WTC11 (cell line): Measurements from ENCODE around the gene LAMA5.

Source experiments
- CREM ChIP-seq: sonication (generic); formaldehyde crosslinking; IDR thresholded peaks from 2 replicates; pipeline ENCODE4 v1.8.1; 2022; ENCODE audit warnings: mild to moderate bottlenecking, missing genetic modification reagents, moderate library complexity
- CTCF ChIP-seq: fragments of 200-600 bp; IDR thresholded peaks from 2 replicates; pipeline ENCODE4 v1.8.0; 2022; ENCODE audit warnings: antibody characterized with exemption
- JUN ChIP-seq: sonication (generic); formaldehyde crosslinking; IDR thresholded peaks from 2 replicates; pipeline ENCODE4 v1.8.0; 2023; ENCODE audit warnings: mild to moderate bottlenecking, missing genetic modification reagents
- NFATC4 ChIP-seq: fragments of 250-450 bp; sonication (Bioruptor Pico); IDR thresholded peaks from 2 replicates; pipeline ENCODE4 v1.9.0; 2021; ENCODE audit warnings: mild to moderate bottlenecking
- ZNF232 ChIP-seq: sonication (generic); formaldehyde crosslinking; IDR thresholded peaks from 2 replicates; pipeline ENCODE4 v1.8.0; 2022; ENCODE audit warnings: mild to moderate bottlenecking, missing genetic modification reagents
- ZNF512 ChIP-seq: sonication (generic); formaldehyde crosslinking; IDR thresholded peaks from 2 replicates; pipeline ENCODE4 v1.8.1; 2022; ENCODE audit warnings: missing genetic modification reagents, borderline replicate concordance

- no peak for TF ChIP-seq CTCF
- TF ChIP-seq ZNF512 (CRISPR knock-in tag) = no peak
- no peak for TF ChIP-seq NFATC4
- TF ChIP-seq CREM = no peak
- TF ChIP-seq JUN (CRISPR knock-in tag) = no peak
- TF ChIP-seq ZNF232 (CRISPR knock-in tag) = no peak
Measured at GRCh38 chr20:62398120-62398821, 31.2 kb upstream of the LAMA5 start.
